DMS153 treated with DMSO at 0.1 percent for 48 hours (cell line): ENCODE data around the gene ARIH1.
A peak's percentile ranks its signal among the peaks of the same experiment; 100 is the strongest.
"Not testable (repeated sequence)": the region's sequence is repeated elsewhere in the genome, so short reads cannot be mapped to it uniquely, and the experiment has no call there.

Experiments
- DNase-seq: peaks from one replicate; lab custom pipeline; 2025; ENCODE audit not compliant: unreplicated experiment; lab: John Stamatoyannopoulos, UW

The ARIH1 gene

GRCh38 chr15:72599855-72600464, 125.8 kb downstream of the ARIH1 start:
- peak; percentile 4 for DNase-seq

GRCh38 chr15:72604794-72605193, 130.7 kb downstream of the ARIH1 start:
- no peak for DNase-seq

GRCh38 chr15:72608084-72608483, 134.0 kb downstream of the ARIH1 start:
- DNase-seq = not testable (repeated sequence)

- DNase-seq = no peak
Observed at GRCh38 chr15:72609862-72610261, 135.7 kb downstream of the ARIH1 start.

GRCh38 chr15:72612324-72612723, 138.2 kb downstream of the ARIH1 start:
- DNase-seq = not testable (repeated sequence)

GRCh38 chr15:72614810-72615532, 140.8 kb downstream of the ARIH1 start:
- DNase-seq = no peak

GRCh38 chr15:72615533-72616233, 141.6 kb downstream of the ARIH1 start:
- peak; percentile 9 for DNase-seq

- DNase-seq = no peak
Observed at GRCh38 chr15:72616491-72617210, 142.5 kb downstream of the ARIH1 start.

GRCh38 chr15:72623854-72624253, 149.7 kb downstream of the ARIH1 start:
- not testable (repeated sequence) for DNase-seq

- DNase-seq = not testable (repeated sequence)
Observed at GRCh38 chr15:72626153-72626552, 152.0 kb downstream of the ARIH1 start.

GRCh38 chr15:72628249-72629067, 154.3 kb downstream of the ARIH1 start:
- not testable (repeated sequence) for DNase-seq

GRCh38 chr15:72629068-72629570, 155.0 kb downstream of the ARIH1 start:
- not testable (repeated sequence) for DNase-seq

- DNase-seq = not testable (repeated sequence)
Observed at GRCh38 chr15:72636519-72637282, 162.6 kb downstream of the ARIH1 start.

GRCh38 chr15:72639759-72640483, 165.8 kb downstream of the ARIH1 start:
- not testable (repeated sequence) for DNase-seq

- not testable (repeated sequence) for DNase-seq
Observed at GRCh38 chr15:72642271-72642670, 168.1 kb downstream of the ARIH1 start.

- not testable (repeated sequence) for DNase-seq
Observed at GRCh38 chr15:72648631-72649253, 174.6 kb downstream of the ARIH1 start.
